SK-N-SH treated with all-trans-retinoic acid at 6 μM for 48 hours (cell line): ENCODE results near the gene EHBP1.

ENCODE experiments used
- OSR1 ChIP-seq: fragments of 250-450 bp; sonication (Bioruptor Pico); IDR thresholded peaks from 2 replicates; pipeline ENCODE4 v1.8.0; 2022; ENCODE audit warnings: moderate library complexity, mild to moderate bottlenecking, inconsistent platforms
- TSHZ2 ChIP-seq: fragments of 250-450 bp; sonication (Bioruptor Pico); IDR thresholded peaks from 2 replicates; pipeline ENCODE4 v1.5.0; 2020; ENCODE audit warnings: mild to moderate bottlenecking, moderate library complexity

GRCh38 chr2:63046961-63047320, 341.4 kb downstream of the EHBP1 start:
- TF ChIP-seq TSHZ2 (CRISPR knock-in tag) (no peak), OSR1 (CRISPR knock-in tag) (no peak)
